ENCODE measurements around the gene CLDND1. TPM values are rescaled to one million over a fixed set of nuclear protein-coding genes. Genes with fewer than 3 reads are reported as not detected.

CLDND1 gene
- total RNA-seq, 2 experiments from 2014 or later = 70.7 to 80.4 TPM

- ChIA-PET POLR2A (interaction anchor here (0.6 to 19.7 kb wide), 2 partner anchors 21 to 33 kb away, joined by 4 to 296 read pairs; partner anchors contain the start of gene GPR15), CTCF (ENCODE audit: unreplicated experiment) (no interaction called here)
- H3K79me2 ChIP-seq (ENCODE audit: insufficient read depth, low read depth, low read length) = no peaks in the 10 kb centered on the region
- intact Hi-C loops (cut with micrococcal nuclease; ENCODE audit: unreplicated experiment) = no loop called here
- TF ChIP-seq EZH2phosphoT487 (IDR thresholded peaks at IDR 0.05; ENCODE audit: borderline replicate concordance, low read depth, low read length) (no peak), CTCF (conservative IDR thresholded peaks at IDR 0.05; ENCODE audit: low read length) (no peak)
- BruUV-seq (replicated peaks) = no TSS peak
- H3K27ac ChIP-seq (ENCODE audit: low read depth, low read length, poor library complexity, severe bottlenecking) = no peak overlapping the region
- H3K9me2 ChIP-seq (ENCODE audit: insufficient read depth, low read length) = no peaks in the 10 kb centered on the region
- DNase-seq (ENCODE audit: low spot score) = no peak
- no peaks in the 10 kb centered on the region for H4K20me1 ChIP-seq (ENCODE audit: insufficient read depth, low read length)
- H3K4me2 ChIP-seq (ENCODE audit: low read length) = 0 out of 2 replicates have a peak overlapping the region, but pooled peaks have one; percentile 8
- no peak overlapping the region for H3K4me3 ChIP-seq (ENCODE audit: low read depth, low read length, poor library complexity, severe bottlenecking)
- no peaks in the 10 kb centered on the region for H3K9me3 ChIP-seq (ENCODE audit: low read length)
- peaks cover 52% of the 10 kb centered on the region for H3K4me1 ChIP-seq (ENCODE audit: insufficient read depth, low read length, poor library complexity, severe bottlenecking)
- H3K36me3 ChIP-seq (ENCODE audit: insufficient read depth, low read length) = no peaks in the 10 kb centered on the region
- H2AFZ ChIP-seq (ENCODE audit: low read length) = peak overlapping the region; percentile 80; the same call in 1 of the 2 replicates
These were observed 45.1 kb upstream of the CLDND1 start for GRCh38 chr3:98567666-98568270.

GRCh38 chr3:98565843-98566242, 43.1 kb upstream of the CLDND1 start:
- H3K9me3 ChIP-seq (ENCODE audit: low read length) = no peaks in the 10 kb centered on the region
- H3K4me3 ChIP-seq (ENCODE audit: low read depth, low read length, poor library complexity, severe bottlenecking) = no peak overlapping the region
- H3K9me2 ChIP-seq (ENCODE audit: insufficient read depth, low read length) = no peaks in the 10 kb centered on the region
- TF ChIP-seq CTCF (conservative IDR thresholded peaks at IDR 0.05; ENCODE audit: low read length) = no peak
- TF ChIP-seq EZH2phosphoT487 (IDR thresholded peaks at IDR 0.05; ENCODE audit: borderline replicate concordance, low read depth, low read length) = no peak
- no peak for DNase-seq (ENCODE audit: low spot score)
- peak overlapping the region; percentile 84; the same call in 1 of the 2 replicates for H2AFZ ChIP-seq (ENCODE audit: low read length)
- H3K4me2 ChIP-seq (ENCODE audit: low read length) = peak overlapping the region; percentile 61
- no peaks in the 10 kb centered on the region for H4K20me1 ChIP-seq (ENCODE audit: insufficient read depth, low read length)
- H3K4me1 ChIP-seq (ENCODE audit: insufficient read depth, low read length, poor library complexity, severe bottlenecking) = peaks cover 62% of the 10 kb centered on the region
- H3K79me2 ChIP-seq (ENCODE audit: insufficient read depth, low read depth, low read length) = no peaks in the 10 kb centered on the region
- BruUV-seq (replicated peaks) = no TSS peak
- H3K27ac ChIP-seq (ENCODE audit: low read depth, low read length, poor library complexity, severe bottlenecking) = peak overlapping the region; percentile 86
- no peaks in the 10 kb centered on the region for H3K36me3 ChIP-seq (ENCODE audit: insufficient read depth, low read length)
- ChIA-PET CTCF (ENCODE audit: unreplicated experiment) (interaction anchor here (2.3 kb wide), 1 partner anchor 29 kb away, joined by 9 read pairs; no protein-coding TSS in a partner anchor), POLR2A (interaction anchor here (0.5 to 19.7 kb wide), 14 partner anchors 8 to 285 kb away, joined by 3 to 296 read pairs (median 4); partner anchors contain the start of gene GPR15)
- intact Hi-C loops (cut with micrococcal nuclease; ENCODE audit: unreplicated experiment) = no loop called here

- DNase-seq (ENCODE audit: low spot score) = no peak
- Histone ChIP-seq H4K20me1 (ENCODE audit: insufficient read depth, low read length) (no peaks in the 10 kb centered on the region), H3K4me1 (ENCODE audit: insufficient read depth, low read length, poor library complexity, severe bottlenecking) (peaks cover 64% of the 10 kb centered on the region), H3K4me3 (ENCODE audit: low read depth, low read length, poor library complexity, severe bottlenecking) (peak overlapping the region; percentile 28), H3K36me3 (ENCODE audit: insufficient read depth, low read length) (no peaks in the 10 kb centered on the region), H3K9me2 (ENCODE audit: insufficient read depth, low read length) (no peaks in the 10 kb centered on the region), H3K9me3 (ENCODE audit: low read length) (no peaks in the 10 kb centered on the region), H3K27ac (ENCODE audit: low read depth, low read length, poor library complexity, severe bottlenecking) (peak overlapping the region; percentile 86), H2AFZ (ENCODE audit: low read length) (peak overlapping the region; percentile 84; the same call in 1 of the 2 replicates), H3K4me2 (ENCODE audit: low read length) (peak overlapping the region; percentile 61), H3K79me2 (ENCODE audit: insufficient read depth, low read depth, low read length) (no peaks in the 10 kb centered on the region)
- ChIA-PET CTCF (ENCODE audit: unreplicated experiment) (interaction anchor here (2.3 kb wide), 1 partner anchor 29 kb away, joined by 9 read pairs; no protein-coding TSS in a partner anchor), POLR2A (interaction anchor here (0.6 to 19.7 kb wide), 13 partner anchors 9 to 446 kb away, joined by 3 to 296 read pairs (median 5); partner anchors contain the start of gene GPR15)
- BruUV-seq (replicated peaks) = no TSS peak
- intact Hi-C loops (cut with micrococcal nuclease; ENCODE audit: unreplicated experiment) = no loop called here
- TF ChIP-seq CTCF (conservative IDR thresholded peaks at IDR 0.05; ENCODE audit: low read length) = no peak
These were observed 42.5 kb upstream of the CLDND1 start for GRCh38 chr3:98565237-98565643.
